Lower lobe of right lung (tissue), 2 donors: ENCODE results near the gene PTPN6. TPM values are rescaled to one million over a fixed set of nuclear protein-coding genes. Genes with fewer than 3 reads are reported as not detected.

Experiments
- ATAC-seq, 2 donors: fragments of 200-7000 bp; cut with Tn5 transposase; one replicate each; pipeline ENCODE4 v1.9.1; 2020 to 2022; ENCODE audit warnings: mild to moderate bottlenecking in 2 of 2, moderate library complexity in 2 of 2
- DNase-seq: peaks from one replicate; pipeline ENCODE4 v3.0.0-alpha.2; 2020
- H3K27ac ChIP-seq: fragments of 200-600 bp; one replicate; pipeline ENCODE4 v1.8.0; 2022
- H3K27me3 ChIP-seq: fragments of 200-600 bp; one replicate; pipeline ENCODE4 v1.8.0; 2022; ENCODE audit warnings: low read depth
- H3K36me3 ChIP-seq: fragments of 200-600 bp; one replicate; pipeline ENCODE4 v1.8.0; 2022; ENCODE audit warnings: mild to moderate bottlenecking
- H3K4me1 ChIP-seq: fragments of 200-600 bp; one replicate; pipeline ENCODE4 v1.8.0; 2022
- H3K4me3 ChIP-seq: fragments of 200-600 bp; one replicate; pipeline ENCODE4 v1.8.0; 2022; ENCODE audit warnings: mild to moderate bottlenecking
- H3K9me3 ChIP-seq: fragments of 200-600 bp; one replicate; pipeline ENCODE4 v1.8.0; 2022
- intact Hi-C: fragments of 100-400 bp; cut with DNase I; formaldehyde crosslinking; loops from one replicate; pipeline ENCODE4 v1.11.0; 2022
- total RNA-seq: library from RNA; stranded (reverse); fragmentation: NEBNext Ultra II Directional; extraction: Animal tissue kit (Norgen Biotek cat#: 25700); gene quantifications from one replicate; pipeline ENCODE4 v1.2.1, GENCODE V29; 2021
- TF ChIP-seq, protein P1 (sequence below): fragments of 200-600 bp; IDR thresholded peaks from one replicate; pipeline ENCODE4 v1.8.0; 2022; ENCODE audit warnings: antibody characterized with exemption, mild to moderate bottlenecking
- donor health status: DM: no; HTN: yes; CAD: no; lungs with severe emphysema.

PTPN6 gene
- total RNA-seq, 1 donor from 2014 or later: 209 TPM

DNA sequence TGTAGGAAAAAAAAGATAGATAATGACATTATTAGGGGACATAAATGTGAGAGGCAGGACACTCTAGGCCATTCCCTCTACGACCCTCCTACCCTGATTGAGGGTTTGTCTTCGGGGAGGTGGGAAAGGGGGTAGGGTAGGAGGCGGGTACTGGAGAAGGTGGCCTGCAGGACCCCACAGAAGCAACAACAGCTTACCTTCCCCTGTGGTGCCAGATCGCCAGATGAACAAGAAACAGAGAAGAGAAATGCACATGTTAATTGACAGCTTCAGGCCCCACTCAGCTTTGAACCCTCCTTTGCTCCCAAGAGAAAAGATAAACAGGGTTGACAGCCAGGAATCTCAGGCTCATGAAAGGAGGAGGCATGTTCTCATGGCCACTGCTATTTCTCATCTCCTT is 14.6 kb downstream of the PTPN6 start:
- intact Hi-C loops: no loop called here
- no peaks in the 10 kb centered on the region for H3K9me3 ChIP-seq
- TF ChIP-seq, protein P1, sequence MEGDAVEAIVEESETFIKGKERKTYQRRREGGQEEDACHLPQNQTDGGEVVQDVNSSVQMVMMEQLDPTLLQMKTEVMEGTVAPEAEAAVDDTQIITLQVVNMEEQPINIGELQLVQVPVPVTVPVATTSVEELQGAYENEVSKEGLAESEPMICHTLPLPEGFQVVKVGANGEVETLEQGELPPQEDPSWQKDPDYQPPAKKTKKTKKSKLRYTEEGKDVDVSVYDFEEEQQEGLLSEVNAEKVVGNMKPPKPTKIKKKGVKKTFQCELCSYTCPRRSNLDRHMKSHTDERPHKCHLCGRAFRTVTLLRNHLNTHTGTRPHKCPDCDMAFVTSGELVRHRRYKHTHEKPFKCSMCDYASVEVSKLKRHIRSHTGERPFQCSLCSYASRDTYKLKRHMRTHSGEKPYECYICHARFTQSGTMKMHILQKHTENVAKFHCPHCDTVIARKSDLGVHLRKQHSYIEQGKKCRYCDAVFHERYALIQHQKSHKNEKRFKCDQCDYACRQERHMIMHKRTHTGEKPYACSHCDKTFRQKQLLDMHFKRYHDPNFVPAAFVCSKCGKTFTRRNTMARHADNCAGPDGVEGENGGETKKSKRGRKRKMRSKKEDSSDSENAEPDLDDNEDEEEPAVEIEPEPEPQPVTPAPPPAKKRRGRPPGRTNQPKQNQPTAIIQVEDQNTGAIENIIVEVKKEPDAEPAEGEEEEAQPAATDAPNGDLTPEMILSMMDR: no peak
- H3K36me3 ChIP-seq: peaks cover 54% of the 10 kb centered on the region
- H3K27me3 ChIP-seq: no peaks in the 10 kb centered on the region
- H3K27ac ChIP-seq: peak overlapping the region; percentile 90
- no peak overlapping the region for H3K4me3 ChIP-seq
- DNase-seq (no peak), ATAC-seq (no peak)
- H3K4me1 ChIP-seq: peaks cover 59% of the 10 kb centered on the region

DNA sequence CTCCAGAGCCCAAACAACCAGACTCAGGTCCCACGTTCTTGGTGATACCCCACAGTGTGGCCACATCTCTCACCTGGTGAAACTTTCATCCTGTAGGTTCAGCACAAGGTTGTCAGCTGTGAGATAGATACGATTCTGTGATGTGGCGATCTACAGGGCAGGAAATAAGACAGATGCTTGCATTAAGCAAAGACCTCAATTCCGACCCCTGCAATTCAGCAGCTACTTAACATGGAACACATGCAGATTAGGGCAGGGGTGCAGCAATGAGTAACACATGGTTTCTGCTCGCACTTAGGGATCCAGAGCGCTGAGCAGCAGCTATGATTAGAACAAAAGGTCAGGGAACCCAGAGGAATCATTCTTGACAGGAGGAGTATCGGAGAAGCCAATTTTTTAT is 15.2 kb downstream of the PTPN6 start:
- H3K4me1 ChIP-seq: peaks cover 55% of the 10 kb centered on the region
- H3K4me3 ChIP-seq: no peak overlapping the region
- H3K36me3 ChIP-seq: peaks cover 51% of the 10 kb centered on the region
- no peak overlapping the region for H3K27ac ChIP-seq
- no peak for DNase-seq
- TF ChIP-seq, protein P1: no peak
- no peaks in the 10 kb centered on the region for H3K9me3 ChIP-seq
- no peaks in the 10 kb centered on the region for H3K27me3 ChIP-seq
- intact Hi-C loops: no loop called here
- ATAC-seq: no peak

DNA sequence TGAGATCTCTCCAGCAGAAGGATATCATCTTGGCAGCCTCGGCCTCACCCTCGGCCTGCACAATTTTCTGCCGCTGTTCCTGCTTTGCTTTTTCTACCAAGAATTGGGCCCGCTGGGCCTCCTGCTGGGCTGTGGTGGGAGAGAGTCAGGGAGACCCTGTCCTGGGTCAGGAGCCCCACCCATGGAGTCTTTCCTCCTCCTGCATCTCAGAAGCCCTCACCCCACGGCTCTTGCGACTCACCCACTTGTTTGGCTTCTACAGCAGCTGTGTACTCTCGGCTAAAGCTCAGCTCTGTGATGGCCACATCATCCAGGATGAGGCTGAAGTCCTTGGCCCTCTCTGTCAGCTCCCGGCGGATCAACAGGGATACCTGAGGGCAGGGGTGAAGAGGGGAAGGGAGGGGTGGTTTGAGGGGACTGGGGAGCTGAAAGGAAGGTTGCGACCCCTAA is 16.5 kb downstream of the PTPN6 start:
- Histone ChIP-seq H3K27ac (no peak overlapping the region), H3K4me3 (no peak overlapping the region), H3K4me1 (peaks cover 53% of the 10 kb centered on the region), H3K27me3 (no peaks in the 10 kb centered on the region), H3K36me3 (peaks cover 51% of the 10 kb centered on the region), H3K9me3 (no peaks in the 10 kb centered on the region)
- intact Hi-C loops: no loop called here
- no peak for DNase-seq
- TF ChIP-seq, protein P1: no peak
- no peak for ATAC-seq

DNA sequence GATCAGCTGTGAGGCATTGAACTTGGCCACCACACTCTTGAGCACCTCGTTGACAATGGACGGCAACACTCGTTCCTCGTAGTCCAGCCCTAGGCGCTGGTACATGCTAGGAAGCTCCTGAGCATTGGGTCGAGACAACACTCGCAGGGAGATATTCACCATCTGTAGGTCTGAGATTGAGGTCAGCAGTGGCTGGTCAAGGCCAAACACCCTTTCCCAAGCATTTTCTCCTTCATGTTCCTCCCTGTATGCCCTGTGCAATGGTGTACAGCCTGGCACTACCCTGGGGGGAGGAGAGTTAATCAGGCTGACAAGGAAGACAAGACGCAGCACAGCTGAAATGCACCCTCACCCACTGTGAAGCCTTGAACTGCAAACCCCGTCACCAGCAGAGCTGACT is 17.3 kb downstream of the PTPN6 start:
- DNase-seq (no peak), ATAC-seq (no peak)
- no peaks in the 10 kb centered on the region for H3K9me3 ChIP-seq
- TF ChIP-seq, protein P1: no peak
- no peak overlapping the region for H3K4me3 ChIP-seq
- intact Hi-C loops: no loop called here
- H3K27me3 ChIP-seq: no peaks in the 10 kb centered on the region
- no peak overlapping the region for H3K27ac ChIP-seq
- peaks cover 51% of the 10 kb centered on the region for H3K36me3 ChIP-seq
- H3K4me1 ChIP-seq: peaks cover 53% of the 10 kb centered on the region

DNA sequence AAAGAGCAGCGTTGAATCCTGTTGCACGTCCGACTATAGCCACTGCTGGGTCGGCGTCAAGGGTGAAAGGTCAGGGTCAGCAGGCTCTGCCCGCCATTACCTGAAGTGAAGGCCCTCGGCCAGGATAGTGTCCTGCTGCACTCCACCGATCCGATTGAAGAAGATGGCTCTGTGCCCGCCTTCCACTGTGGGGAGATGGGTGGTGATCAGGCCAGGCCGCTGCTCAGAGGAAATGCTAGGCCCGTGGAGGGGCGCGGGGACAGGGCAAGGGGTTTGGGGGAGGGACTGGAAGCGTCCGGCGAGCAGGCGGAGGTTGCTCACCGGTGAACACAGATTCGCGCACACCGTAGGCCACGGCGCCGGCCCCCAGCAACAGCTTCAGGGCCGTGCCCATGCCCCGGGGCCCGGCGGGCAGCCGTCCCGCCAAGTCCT is 19.0 kb downstream of the PTPN6 start:
- TF ChIP-seq, protein P1: no peak
- H3K4me3 ChIP-seq: peak overlapping the region; percentile 91
- peaks cover 60% of the 10 kb centered on the region for H3K36me3 ChIP-seq
- DNase-seq: no peak
- H3K27ac ChIP-seq: peak overlapping the region; percentile 93
- intact Hi-C loops: no loop called here
- ATAC-seq: peak in 1 of 2 donors; percentile 52
- no peaks in the 10 kb centered on the region for H3K9me3 ChIP-seq
- H3K4me1 ChIP-seq: peaks cover 44% of the 10 kb centered on the region
- H3K27me3 ChIP-seq: no peaks in the 10 kb centered on the region

DNA sequence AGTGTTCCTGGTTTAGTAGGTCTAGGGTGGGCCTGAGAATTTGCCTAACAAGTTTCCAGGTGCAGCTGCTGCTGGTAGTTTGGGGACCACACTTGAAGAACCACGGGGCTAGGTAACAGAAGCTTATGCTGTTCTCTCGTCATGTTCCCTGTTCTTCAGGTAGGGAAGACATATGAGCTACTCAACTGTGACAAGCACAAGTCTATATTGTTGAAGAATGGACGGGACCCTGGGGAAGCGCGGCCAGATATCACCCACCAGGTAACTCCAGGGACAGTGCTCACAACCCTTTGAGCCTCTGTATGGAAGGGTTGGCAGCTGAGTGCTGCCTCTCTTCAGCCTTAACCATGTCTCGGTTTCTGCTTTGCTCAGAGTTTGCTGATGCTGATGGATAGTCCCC is 23.0 kb downstream of the PTPN6 start:
- H3K9me3 ChIP-seq: no peaks in the 10 kb centered on the region
- H3K27me3 ChIP-seq: no peaks in the 10 kb centered on the region
- H3K4me1 ChIP-seq: peaks cover 44% of the 10 kb centered on the region
- ATAC-seq (no peak), DNase-seq (no peak)
- intact Hi-C loops: no loop called here
- H3K36me3 ChIP-seq: peaks cover 60% of the 10 kb centered on the region
- TF ChIP-seq, protein P1: no peak
- H3K27ac ChIP-seq: no peak overlapping the region
- no peak overlapping the region for H3K4me3 ChIP-seq
